ENCODE data around the gene CENPP.

DNA sequence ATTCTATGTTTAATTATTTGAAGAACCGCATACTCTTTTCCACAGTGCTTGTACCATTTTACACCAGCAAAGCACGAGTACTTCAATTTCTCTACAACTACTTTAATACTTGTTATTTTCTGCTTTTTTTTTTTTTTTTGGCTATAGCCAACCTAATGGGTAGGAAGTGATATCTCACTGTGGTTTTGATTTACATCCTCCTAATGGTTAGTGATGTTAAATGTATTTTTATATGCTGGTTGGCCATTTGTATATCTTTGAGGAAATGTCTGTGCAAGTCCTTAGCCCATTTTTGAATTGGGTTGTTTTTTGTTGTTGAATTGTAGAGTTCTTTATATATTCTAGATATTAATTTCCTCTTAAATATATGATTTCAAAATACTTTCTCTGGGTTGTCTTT, 56.0 kb downstream of the CENPP start:
- TF ChIP-seq RAD21 (IDR thresholded peaks at IDR 0.05; ENCODE audit: low read depth) (no peak), YY1 (IDR thresholded peaks at IDR 0.05; ENCODE audit: low read depth) (no peak), TCF12 (IDR thresholded peaks at IDR 0.05; ENCODE audit: low read depth) (no peak), EP300 (IDR thresholded peaks at IDR 0.05; ENCODE audit: borderline replicate concordance) (no peak), TAF1 (IDR thresholded peaks at IDR 0.05; ENCODE audit: low read depth) (no peak), ZBTB7A (IDR thresholded peaks at IDR 0.05; ENCODE audit: low read depth) (no peak), TEAD4 (IDR thresholded peaks at IDR 0.05) (no peak)
- TF ChIP-seq, protein P1, sequence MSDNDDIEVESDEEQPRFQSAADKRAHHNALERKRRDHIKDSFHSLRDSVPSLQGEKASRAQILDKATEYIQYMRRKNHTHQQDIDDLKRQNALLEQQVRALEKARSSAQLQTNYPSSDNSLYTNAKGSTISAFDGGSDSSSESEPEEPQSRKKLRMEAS (IDR thresholded peaks at IDR 0.05), result no peak
- TF ChIP-seq, protein P2, sequence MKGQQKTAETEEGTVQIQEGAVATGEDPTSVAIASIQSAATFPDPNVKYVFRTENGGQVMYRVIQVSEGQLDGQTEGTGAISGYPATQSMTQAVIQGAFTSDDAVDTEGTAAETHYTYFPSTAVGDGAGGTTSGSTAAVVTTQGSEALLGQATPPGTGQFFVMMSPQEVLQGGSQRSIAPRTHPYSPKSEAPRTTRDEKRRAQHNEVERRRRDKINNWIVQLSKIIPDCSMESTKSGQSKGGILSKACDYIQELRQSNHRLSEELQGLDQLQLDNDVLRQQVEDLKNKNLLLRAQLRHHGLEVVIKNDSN (IDR thresholded peaks at IDR 0.05), result no peak
- TF ChIP-seq, protein P3, sequence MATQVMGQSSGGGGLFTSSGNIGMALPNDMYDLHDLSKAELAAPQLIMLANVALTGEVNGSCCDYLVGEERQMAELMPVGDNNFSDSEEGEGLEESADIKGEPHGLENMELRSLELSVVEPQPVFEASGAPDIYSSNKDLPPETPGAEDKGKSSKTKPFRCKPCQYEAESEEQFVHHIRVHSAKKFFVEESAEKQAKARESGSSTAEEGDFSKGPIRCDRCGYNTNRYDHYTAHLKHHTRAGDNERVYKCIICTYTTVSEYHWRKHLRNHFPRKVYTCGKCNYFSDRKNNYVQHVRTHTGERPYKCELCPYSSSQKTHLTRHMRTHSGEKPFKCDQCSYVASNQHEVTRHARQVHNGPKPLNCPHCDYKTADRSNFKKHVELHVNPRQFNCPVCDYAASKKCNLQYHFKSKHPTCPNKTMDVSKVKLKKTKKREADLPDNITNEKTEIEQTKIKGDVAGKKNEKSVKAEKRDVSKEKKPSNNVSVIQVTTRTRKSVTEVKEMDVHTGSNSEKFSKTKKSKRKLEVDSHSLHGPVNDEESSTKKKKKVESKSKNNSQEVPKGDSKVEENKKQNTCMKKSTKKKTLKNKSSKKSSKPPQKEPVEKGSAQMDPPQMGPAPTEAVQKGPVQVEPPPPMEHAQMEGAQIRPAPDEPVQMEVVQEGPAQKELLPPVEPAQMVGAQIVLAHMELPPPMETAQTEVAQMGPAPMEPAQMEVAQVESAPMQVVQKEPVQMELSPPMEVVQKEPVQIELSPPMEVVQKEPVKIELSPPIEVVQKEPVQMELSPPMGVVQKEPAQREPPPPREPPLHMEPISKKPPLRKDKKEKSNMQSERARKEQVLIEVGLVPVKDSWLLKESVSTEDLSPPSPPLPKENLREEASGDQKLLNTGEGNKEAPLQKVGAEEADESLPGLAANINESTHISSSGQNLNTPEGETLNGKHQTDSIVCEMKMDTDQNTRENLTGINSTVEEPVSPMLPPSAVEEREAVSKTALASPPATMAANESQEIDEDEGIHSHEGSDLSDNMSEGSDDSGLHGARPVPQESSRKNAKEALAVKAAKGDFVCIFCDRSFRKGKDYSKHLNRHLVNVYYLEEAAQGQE (IDR thresholded peaks at IDR 0.05; ENCODE audit: low read depth), result no peak

Measured in Ishikawa (cell line).